AML-193 (cell line): ENCODE results near the gene ZNF750.
"Not testable (repeated sequence)": the region's sequence is repeated elsewhere in the genome, so short reads cannot be mapped to it uniquely, and the experiment has no call there.

Source experiments
- DNase-seq, 2 experiments: peaks; one replicate each; lab custom pipeline; 2025; lab: John Stamatoyannopoulos, UW

The ZNF750 gene

GRCh38 chr17:82793974-82794630, 45.7 kb downstream of the ZNF750 start:
- no peak for DNase-seq

- DNase-seq = no peak
These were observed 48.3 kb downstream of the ZNF750 start for GRCh38 chr17:82791532-82791931.

GRCh38 chr17:82790391-82790790, 49.4 kb downstream of the ZNF750 start:
- no peak for DNase-seq

- no peak for DNase-seq
These were observed 50.0 kb downstream of the ZNF750 start for GRCh38 chr17:82789806-82790205.

- no peak for DNase-seq
These were observed 50.7 kb downstream of the ZNF750 start for GRCh38 chr17:82789051-82789592.

DNA sequence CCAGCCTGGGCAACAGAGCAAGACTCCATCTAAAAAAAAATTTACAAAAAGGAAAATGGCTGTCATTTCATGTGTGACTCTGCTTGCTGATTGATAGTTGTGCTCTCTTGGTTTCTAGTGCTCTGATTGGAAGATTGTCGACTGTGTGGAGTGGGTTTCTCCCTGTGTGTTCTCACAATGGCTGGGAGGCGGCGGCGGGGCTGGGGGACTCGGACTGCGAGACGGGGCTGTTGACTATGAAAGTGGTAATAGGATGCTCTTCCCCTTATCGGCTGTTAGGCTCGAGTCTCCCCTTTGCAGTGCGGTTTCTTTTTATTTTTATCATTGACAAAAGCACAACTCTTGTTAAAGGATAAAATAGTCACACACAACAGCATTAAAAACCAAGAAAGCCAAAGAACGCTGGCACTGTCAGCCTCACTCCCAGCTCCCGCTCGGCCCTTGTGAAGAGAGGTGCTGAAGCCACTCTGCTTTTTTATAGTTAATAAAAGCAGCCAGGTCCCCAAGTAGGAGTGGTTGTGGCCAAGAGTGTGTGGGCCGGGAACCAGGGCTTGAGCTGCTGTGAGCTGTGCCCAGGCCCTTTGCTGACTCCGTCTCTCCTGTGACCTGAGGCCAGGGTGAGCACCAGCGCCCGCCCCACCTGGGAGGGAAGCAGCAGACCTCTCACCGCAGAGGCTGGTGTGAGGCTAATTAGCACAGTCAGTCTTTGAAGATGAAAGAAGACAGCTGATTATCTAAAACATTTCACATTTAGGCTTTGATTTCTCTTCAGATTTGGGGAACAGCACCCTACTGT, 51.4 kb downstream of the ZNF750 start:
- DNase-seq = no peak

DNA sequence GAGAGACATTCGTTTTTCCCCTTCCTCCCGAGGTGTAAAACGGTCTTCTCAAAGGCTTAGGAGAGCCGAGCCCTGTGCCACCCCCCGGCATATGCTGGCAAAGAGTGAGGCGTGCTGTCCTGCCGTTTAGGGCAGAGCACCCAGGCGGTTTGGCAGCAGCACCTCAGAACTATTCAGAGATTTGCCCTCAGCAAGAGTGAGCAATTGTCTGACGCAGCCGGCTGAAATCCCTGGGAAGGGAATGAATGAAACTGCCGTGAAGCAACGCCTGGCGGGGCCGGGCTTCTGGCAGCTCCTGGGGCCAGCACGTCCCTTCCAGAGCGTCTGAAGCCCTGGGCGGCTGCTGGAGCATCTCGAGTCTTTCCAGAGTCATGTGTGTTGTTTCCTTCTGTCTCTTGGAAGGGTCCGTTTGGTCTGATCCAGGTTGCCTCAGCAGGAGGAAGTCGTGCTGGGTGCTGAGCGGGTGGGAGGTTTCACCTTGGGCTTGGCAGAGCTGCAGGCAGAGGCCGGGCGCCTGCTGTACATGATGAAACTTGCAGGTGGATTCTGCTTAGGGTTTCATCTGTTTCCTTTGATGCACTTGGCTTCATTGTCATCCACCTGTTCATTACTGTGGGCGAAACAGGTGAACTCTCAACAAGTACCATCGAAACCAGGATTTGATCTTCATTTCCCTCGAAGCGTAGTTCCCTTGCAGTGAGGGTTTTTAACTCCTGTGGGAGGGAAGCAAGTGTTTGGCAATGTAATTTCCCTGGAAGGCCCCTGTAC, 52.6 kb downstream of the ZNF750 start:
- no peak for DNase-seq

DNA sequence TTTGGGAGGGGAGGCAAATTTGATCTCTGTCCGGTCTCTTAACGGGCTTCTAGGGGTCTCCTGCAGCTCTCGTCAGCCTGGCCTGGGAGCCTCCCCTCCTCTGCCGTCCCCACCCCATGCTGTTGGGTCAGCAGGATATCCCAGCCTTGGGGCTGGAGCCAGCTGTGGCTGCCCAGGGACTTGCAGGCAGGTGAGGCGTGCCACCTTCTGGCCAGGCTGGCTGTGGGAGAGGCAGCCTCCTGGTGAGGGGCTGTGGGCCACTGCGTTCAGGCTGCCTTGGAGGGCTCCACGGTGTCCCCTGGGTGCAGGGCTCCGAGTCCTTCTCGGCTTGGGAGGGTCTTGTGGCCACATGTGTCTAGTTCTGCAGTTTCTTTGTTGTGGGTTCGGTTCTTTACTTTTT, 53.4 kb downstream of the ZNF750 start:
- DNase-seq = no peak

GRCh38 chr17:82785581-82785980, 54.2 kb downstream of the ZNF750 start:
- not testable (repeated sequence) for DNase-seq

DNA sequence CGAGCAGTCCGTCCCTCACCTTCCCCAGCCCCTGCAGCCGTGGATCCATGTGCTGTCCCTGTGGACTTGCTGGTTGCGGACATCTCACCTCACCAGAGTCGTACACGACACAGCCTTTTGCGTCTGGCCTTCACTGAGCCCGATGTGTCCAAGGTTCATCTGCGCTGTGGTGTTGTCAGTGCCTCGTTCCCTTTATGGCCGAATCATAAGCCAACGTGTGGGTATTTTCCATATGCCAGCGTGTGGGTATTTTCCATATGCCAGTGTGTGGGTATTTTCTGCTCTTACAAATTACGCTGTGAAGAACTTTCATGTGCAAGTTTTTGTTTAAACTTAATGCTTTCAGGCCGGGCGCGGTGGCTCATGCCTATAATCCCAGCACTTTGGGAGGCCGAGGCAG, 56.3 kb downstream of the ZNF750 start:
- no peak for DNase-seq

- no peak for DNase-seq
These were observed 57.1 kb downstream of the ZNF750 start for GRCh38 chr17:82782657-82783207.

GRCh38 chr17:82781894-82782274, 57.9 kb downstream of the ZNF750 start:
- DNase-seq = peak; percentile 81 to 87

DNA sequence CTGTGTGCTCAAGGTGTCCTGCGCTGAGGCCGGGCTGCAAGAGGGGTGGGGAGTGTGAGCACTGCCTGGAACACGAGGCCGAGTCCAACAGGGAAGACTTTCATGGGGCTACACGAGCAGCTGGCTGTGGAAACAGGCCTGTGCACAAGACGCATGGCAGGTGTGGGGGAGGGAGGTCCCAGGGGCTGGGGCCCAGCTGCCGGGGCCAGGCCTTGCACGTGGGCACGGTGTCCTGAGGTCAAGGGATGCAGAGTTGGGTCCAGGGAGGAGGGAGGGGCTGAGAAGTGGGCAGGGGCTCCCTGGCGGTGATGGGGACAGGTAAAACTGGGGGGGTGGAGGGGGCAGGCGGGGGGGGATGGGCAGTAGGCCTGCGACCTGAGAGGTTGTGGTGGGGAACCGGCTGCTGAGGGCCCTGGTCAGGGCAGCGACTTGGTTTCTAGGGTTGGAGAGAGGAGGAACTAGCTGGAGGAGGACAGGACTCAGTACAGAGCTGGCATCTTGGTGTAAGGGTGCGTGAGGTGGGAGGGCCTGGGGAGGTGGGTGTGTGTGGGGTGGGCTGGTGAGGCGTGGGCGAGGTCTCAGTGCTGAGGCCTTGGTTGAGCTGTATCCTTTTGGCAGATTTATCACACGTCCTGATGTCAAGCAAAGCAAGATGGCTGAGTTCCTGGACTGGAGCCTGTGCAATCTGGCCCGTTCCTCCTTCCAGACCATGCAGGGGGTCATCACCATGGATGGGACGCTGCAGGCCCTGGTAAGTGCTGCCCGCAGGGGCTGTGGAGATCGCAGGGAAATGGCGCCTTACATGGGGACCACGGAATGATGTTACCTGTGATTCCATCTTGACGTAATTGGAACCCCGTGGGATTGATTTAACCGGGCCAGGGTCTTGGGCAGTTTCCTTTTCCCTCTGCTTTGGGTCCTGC, 58.6 kb downstream of the ZNF750 start:
- DNase-seq = no peak

GRCh38 chr17:82780195-82780594, 59.6 kb downstream of the ZNF750 start:
- DNase-seq = no peak

GRCh38 chr17:82779541-82779940, 60.3 kb downstream of the ZNF750 start:
- no peak for DNase-seq
